Brain pericyte (primary cell): ENCODE data around the gene CGNL1.

ENCODE experiments used
- DNase-seq: peaks from one replicate; pipeline ENCODE4 v3.0.0-alpha.2; 2012; ENCODE audit warnings: low read depth, low spot score

Gene CGNL1

GRCh38 chr15:57525581-57525980 lies 149.3 kb downstream of the CGNL1 start:
- DNase-seq: no peak

GRCh38 chr15:57526076-57526475 lies 149.8 kb downstream of the CGNL1 start:
- no peak for DNase-seq

DNA sequence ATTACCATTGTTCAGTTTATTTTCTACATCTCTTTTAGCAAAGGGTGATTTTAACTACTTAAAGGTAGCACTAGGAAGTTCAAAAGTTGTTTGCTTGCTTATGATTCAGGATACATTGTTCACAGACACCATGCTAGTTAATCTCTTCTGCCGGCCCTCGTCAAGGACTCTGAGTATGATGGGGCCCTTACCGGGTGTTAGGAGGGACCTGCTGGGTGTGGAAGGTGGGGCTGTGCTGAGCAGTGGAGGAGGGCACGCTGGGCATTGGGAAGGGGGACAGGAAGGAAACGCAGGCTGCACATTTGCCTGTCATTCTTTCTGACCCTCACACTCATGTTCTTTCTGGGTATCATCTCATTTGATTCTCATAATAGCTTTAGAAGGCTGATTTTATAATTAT lies 150.3 kb downstream of the CGNL1 start:
- no peak for DNase-seq

DNA sequence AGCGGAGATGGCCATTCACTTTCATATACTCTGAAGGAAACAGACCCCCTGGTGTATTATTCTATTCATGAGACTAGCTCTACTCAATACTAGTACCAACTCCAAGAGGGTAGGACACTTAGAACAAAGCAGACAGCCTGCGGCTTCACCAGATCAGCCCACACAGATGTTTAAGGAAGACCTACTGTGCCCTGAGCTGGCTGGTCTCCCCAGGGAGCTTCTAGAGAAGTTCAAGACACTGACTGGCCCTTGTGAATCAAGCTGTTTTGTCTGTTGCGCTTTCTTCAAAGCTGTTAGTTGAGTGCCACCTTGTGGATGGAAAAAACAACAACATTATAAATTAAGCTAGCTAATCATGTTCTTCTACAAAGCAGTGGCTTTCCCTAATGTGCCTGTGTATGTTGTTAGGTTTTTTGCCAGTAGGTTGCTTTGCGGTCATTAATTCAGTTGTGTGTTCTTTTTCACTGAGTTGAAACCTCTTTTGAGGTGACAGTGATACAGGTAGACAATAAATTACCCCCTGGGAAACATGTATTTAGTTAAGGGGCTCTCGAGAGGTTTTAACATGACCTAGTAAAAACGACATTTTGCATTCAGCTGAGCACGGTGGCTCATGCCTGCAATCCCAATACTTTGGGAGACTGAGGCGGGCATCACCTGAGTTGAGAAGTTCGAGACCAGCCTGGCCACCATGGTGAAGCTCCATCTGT lies 151.2 kb downstream of the CGNL1 start:
- peak; percentile 84 for DNase-seq

DNA sequence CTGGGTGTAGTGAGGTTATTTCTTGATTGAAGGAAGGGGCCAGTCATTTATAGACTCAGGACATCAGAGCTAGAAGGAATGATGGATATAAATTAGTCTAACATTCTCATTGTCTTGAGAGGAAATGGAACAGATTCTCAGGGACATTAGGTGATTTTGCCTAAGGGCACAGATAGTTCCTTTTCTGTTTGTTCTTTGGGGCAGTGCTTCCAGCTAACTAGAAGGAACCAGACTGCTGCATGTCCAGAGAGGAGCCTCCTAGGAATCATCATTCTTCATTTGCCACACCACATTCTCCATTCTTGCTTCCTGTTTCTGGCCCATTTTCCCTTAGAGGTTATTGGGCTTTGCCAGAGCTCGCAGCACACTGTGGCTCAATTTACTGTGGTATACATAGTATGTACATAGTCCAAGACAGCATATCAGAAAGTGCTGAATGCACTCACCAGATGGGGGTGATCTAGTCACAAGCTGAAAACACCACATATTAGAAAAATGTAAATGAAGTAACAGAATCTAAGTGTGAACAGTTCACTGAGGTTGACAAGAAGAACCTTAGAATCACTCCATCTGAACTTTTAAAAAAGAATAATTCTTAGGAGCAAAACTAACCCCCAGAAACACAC lies 152.7 kb downstream of the CGNL1 start:
- DNase-seq: no peak

GRCh38 chr15:57529748-57530147 lies 153.4 kb downstream of the CGNL1 start:
- DNase-seq: no peak

DNA sequence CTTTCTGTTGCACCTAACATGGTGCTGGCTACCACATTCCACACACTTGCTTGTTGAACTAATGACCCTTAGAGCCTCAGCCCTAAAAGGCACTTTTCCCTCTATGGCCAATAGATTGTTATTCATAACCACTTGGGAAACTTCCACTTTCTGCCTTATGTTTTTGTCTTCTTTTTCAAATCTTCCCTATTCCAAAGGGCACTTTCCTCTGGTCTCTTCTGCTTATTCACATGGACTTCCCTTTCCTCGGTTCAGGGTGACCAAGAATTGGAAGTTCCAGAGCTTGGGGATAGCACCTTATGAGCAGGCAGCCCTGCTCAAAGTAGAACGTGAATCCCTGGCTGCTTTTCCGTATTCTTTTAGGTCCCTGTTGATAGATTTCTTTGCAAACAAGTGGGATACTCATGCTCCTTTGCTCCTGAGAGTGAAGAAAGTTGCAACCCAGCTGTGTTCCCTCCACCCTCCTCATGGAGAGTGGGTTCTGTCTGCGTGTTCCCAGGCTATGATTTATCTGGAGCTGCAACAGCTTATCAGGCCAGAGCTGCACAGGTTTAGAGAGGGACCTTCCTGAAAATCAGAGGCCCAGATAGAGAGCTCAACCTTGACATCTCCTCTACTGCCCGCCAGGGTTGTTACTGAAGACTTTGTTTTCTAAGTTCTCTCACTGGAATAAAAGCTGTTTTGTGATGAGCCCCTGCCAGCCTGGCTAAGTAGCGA lies 156.6 kb downstream of the CGNL1 start:
- no peak for DNase-seq

- DNase-seq: no peak
Measured at GRCh38 chr15:57533448-57533799, 157.1 kb downstream of the CGNL1 start.

GRCh38 chr15:57534281-57534680 lies 158.0 kb downstream of the CGNL1 start:
- DNase-seq: no peak

GRCh38 chr15:57537072-57537471 lies 160.8 kb downstream of the CGNL1 start:
- peak; percentile 58 for DNase-seq

DNA sequence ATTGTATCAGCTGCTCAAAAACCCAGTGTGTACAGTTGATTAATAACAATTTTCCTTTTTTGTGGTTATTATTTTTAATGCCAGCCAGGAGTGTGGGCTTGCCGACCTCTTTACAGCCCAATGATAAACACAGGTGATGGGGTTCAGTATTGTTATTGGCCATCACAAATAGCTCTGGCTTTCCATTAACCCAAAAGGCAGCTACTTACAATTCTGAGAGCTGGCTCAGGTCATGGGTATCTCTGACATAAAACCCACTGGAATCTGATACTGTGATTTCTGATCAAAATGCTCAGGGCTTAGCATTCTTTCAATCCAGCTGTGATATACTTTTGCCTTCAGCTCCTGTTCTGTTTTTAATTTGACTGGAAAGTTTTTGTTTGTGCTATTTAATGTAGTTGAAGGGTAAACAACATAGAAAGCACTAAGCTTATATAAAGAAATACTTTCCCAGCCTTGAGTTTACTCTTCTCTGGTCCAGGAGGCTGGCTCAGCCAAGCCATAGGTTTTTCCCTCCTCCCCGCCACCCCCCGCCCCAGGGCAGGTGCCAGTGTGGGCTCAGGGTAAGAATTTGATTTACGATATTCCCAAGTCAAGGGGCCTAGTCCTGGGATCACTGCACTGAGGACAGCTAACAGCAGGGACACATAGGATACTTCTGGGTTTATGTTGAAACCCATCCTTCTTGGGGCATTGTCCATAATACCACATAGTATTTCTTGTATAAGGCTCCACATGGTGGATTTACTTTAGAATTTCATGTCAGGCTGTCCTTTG lies 161.4 kb downstream of the CGNL1 start:
- no peak for DNase-seq

DNA sequence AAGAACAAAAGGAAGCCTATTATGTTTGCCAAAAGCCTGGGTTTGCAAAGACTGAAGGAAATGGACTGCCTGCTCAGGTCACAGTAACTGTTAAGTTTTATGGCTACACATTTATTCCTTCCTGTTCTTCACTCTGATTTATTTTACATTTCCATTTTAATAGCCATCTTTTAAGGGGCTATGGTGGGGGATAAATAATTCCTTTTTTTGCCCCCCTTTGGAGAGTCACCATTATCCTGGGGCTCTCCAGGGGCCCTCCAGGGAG lies 161.9 kb downstream of the CGNL1 start:
- DNase-seq: no peak

DNA sequence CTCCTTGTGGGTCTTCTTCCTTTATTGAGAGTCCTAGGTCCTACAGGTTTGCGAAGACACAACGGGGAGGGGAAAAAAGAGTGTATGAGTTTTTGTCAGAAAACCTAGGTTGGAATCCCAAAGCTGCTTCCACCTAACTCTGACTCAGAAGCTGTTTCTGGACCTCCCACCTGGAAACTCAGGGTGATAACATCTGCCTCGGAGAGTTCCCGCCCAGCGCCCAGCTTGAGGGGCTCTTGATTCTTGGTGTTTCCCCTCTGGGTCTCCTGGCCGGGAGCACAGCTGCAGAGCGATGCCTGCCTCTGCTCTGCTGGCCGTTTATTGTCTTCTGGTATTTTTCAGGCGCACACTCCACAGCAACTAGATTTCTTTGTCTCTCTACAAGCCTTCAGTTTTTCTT lies 162.5 kb downstream of the CGNL1 start:
- DNase-seq: no peak

DNA sequence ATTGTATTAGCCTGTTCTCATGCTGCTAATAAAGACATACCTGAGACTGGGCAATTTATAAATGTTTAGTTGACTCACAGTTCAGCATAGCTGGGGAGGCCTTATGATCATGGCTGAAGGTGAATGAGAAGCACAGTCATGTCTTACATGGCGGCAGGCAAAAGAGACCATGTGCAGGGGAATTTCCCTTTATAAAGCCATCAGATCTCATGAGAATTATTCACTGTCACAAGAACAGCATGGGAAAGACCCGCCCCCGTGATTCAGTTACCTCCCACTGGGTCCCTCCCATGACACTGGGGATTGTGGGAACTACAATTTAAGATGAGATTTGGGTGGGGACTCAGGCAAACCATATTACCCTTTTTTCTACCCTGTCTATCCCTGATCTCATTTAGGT lies 163.9 kb downstream of the CGNL1 start:
- no peak for DNase-seq

DNA sequence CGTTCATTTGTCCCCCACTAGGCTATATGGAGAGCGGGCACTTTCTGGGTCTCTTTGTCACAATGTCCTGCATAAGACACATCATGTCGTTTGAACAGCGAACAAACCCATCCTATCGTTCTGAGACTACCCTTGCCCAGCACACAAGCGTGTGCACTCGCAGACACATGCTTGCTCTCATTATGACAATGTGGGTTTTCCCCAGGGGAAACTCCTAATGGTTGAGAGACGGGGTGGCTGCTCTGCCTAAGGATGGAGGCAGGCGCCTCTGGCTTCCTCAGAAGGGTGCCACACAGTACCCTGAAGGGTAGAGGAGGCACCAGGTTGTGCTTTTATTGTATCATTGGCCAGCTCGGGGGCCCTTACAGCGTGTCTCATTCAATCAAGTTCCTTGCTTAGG lies 164.4 kb downstream of the CGNL1 start:
- no peak for DNase-seq

- DNase-seq: no peak
Measured at GRCh38 chr15:57541271-57541670, 165.0 kb downstream of the CGNL1 start.

DNA sequence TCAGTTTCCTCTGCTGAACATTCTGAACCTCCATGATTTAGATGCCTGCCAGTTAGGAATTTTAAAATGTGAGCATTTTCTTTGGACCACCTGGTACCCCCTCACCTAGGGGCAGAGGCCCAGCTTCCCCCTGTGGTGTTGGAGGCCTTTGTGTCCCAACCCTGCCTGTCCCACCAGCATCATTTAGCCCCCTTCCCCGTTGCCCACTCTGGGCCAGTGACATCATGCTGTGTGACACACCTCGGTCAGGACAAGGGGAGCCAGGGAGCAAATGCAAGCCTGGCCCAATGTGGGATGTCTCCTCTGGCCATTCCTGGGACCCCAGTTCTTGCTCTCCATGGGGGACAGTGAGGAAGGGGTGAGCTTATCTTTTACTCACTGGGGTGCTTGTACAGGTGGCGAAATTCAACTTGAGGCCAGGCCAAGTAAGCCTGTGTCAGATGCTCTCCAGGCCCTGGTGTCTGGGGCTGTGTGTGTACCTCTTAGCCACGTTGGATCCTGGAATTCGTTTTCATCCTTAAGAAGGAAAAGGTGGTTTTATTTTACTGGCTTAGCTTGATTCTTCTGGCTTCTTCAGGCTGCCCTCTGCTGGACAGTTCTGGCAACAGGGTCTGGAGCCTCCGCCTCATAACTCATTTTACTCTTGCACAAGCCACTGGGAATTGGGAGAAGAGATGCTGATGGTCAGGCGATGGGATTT lies 165.7 kb downstream of the CGNL1 start:
- DNase-seq: no peak

DNA sequence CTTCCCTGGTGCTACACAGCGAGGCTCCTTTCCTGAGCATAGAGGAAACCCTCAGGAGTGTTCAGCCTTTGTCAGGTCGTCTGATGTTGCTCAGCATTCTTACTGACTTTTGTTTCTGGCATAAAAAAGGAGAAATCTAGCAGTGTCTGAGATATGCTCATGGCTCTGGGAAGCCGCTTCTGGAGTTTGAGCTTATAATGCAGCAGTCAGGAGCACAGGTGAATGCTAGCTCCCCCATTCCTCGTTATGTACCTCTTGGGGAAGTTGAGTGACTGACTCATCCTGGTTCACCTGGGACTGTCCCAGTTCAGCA lies 166.2 kb downstream of the CGNL1 start:
- DNase-seq: no peak

DNA sequence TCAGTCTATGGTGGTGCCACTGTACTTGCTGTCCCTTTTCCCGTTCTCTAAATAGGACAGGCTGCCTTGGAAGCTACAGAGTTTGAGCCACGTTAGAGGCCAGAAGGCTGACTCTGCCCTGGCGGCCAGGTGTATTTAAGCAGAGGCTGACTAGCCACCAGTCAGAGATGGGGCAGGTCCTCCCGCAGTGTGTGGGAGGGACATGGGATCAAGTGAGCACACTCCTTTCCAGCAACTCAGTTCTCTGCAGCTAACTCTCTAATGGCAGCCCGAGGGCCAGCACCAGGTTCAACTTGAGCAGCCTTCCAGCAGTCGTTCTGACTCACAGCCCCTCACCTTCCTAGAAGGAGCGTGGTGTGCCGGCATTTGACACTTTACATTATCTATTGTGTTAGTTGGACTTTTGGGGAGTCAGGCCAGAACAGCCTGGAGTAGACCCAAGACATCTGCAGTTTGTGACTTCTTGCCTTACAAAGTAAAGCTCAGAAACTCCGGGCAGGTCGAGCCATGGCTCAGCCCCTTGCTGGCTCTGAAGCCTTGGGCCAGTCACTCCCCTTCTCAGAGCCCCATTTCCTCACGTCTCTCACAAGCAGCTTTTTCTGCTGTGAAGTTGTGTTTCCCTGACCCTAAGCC lies 168.7 kb downstream of the CGNL1 start:
- no peak for DNase-seq

DNA sequence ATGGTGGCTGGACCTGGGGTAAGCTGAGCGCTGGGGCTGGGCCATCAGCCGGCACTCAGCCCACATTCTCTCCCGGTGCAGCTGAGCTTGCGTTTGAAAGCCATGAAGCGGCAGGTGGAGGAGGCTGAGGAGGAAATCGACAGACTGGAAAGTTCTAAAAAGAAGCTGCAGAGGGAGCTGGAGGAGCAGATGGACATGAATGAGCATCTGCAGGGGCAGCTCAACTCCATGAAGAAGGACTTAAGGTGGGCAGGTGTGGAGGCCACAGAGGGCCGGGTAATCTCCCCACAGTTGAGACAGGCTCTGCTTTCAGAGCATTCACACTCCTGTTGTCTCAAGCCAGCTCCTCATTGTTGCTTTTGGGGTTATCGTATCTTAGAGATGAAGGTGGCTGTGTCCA lies 169.7 kb downstream of the CGNL1 start:
- no peak for DNase-seq

DNA sequence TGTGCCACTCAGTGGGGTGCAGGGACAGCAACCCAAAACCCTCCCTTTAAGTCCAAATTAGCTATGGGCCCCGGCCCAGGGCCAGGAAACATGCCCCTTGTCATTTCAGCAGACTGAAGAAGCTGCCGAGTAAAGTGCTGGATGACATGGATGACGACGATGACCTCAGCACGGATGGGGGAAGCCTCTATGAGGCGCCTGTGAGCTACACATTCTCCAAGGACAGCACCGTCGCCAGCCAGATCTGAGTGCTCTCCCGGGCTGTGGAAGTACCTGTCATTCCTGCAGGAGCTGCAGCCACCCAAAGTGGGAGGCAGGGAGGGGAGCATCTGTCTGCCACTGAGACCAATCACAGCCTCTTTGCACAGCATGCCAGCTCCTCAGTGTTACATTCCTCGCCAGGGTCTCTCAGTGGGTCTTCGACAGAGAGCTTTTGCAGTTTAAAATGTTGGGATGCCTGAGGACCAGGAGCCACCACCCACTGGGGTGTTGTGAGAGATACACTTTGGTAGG lies 171.0 kb downstream of the CGNL1 start:
- DNase-seq: no peak
